ENCODE measurements around the gene HEATR1. TPM values are rescaled to one million over a fixed set of nuclear protein-coding genes. Genes with fewer than 3 reads are reported as not detected.

HEATR1 gene
- total RNA-seq, 1 donor from 2014 or later = 54.9 TPM

- Histone ChIP-seq H2AFZ (replicated peaks) (no peak overlapping the region), H3K36me3 (no peaks in the 10 kb centered on the region), H3K9me3 (ENCODE audit: low read depth) (no peaks in the 10 kb centered on the region), H3K9ac (no peak overlapping the region), H3K27me3 (no peaks in the 10 kb centered on the region), H3K79me2 (ENCODE audit: low read depth) (no peaks in the 10 kb centered on the region), H3K27ac (no peak overlapping the region), H4K20me1 (ENCODE audit: low read depth) (no peaks in the 10 kb centered on the region), H3K4me3 (no peak overlapping the region), H3K4me1 (no peaks in the 10 kb centered on the region), H3K4me2 (no peak overlapping the region), H3F3A (ENCODE audit: low read depth) (no peaks in the 10 kb centered on the region)
- Mint-ChIP-seq H3K4me1 (peaks cover 9% of the 10 kb centered on the region), H3K27me3 (ENCODE audit: insufficient read depth, low read depth) (peaks cover 2% of the 10 kb centered on the region), H3K9me3 (no peaks in the 10 kb centered on the region), H3K4me3 (no peak overlapping the region), H3K36me3 (peaks cover 3% of the 10 kb centered on the region), H3K27ac (no peak overlapping the region)
- DNase-seq (ENCODE audit: low spot score) = no peak
- TF ChIP-seq EZH2phosphoT487 (IDR thresholded peaks at IDR 0.05) (no peak), EZH2 (IDR thresholded peaks at IDR 0.05) (no peak), CTCF (IDR thresholded peaks at IDR 0.05) (no peak)
These were observed 70.1 kb downstream of the HEATR1 start for GRCh38 chr1:236534151-236534651.

- Histone ChIP-seq H3K79me2 (ENCODE audit: low read depth) (no peaks in the 10 kb centered on the region), H3K27me3 (no peaks in the 10 kb centered on the region), H3K27ac (no peak overlapping the region), H2AFZ (replicated peaks) (no peak overlapping the region), H3K4me2 (no peak overlapping the region), H3K4me1 (no peaks in the 10 kb centered on the region), H3F3A (ENCODE audit: low read depth) (no peaks in the 10 kb centered on the region), H4K20me1 (ENCODE audit: low read depth) (no peaks in the 10 kb centered on the region), H3K36me3 (no peaks in the 10 kb centered on the region), H3K9me3 (ENCODE audit: low read depth) (no peaks in the 10 kb centered on the region), H3K4me3 (no peak overlapping the region), H3K9ac (no peak overlapping the region)
- Mint-ChIP-seq H3K4me1 (peaks cover 9% of the 10 kb centered on the region), H3K4me3 (no peak overlapping the region), H3K27me3 (ENCODE audit: insufficient read depth, low read depth) (peaks cover 2% of the 10 kb centered on the region), H3K36me3 (no peaks in the 10 kb centered on the region), H3K27ac (no peak overlapping the region), H3K9me3 (no peaks in the 10 kb centered on the region)
- DNase-seq (ENCODE audit: low spot score) = no peak
- TF ChIP-seq CTCF (IDR thresholded peaks at IDR 0.05) (no peak), EZH2phosphoT487 (IDR thresholded peaks at IDR 0.05) (no peak), EZH2 (IDR thresholded peaks at IDR 0.05) (no peak)
These were observed 71.5 kb downstream of the HEATR1 start for GRCh38 chr1:236532850-236533249.

GRCh38 chr1:236530959-236531358 lies 73.4 kb downstream of the HEATR1 start:
- H3K4me3 ChIP-seq = no peak overlapping the region
- no peak for DNase-seq (ENCODE audit: low spot score)
- H3K4me1 ChIP-seq = no peaks in the 10 kb centered on the region
- H3K9ac ChIP-seq = no peak overlapping the region
- no peaks in the 10 kb centered on the region for H3K36me3 Mint-ChIP-seq
- TF ChIP-seq CTCF (IDR thresholded peaks at IDR 0.05) (no peak), EZH2phosphoT487 (IDR thresholded peaks at IDR 0.05) (no peak), EZH2 (IDR thresholded peaks at IDR 0.05) (no peak)
- H3K4me3 Mint-ChIP-seq = no peak overlapping the region
- no peak overlapping the region for H2AFZ ChIP-seq (replicated peaks)
- no peaks in the 10 kb centered on the region for H3K9me3 ChIP-seq (ENCODE audit: low read depth)
- no peaks in the 10 kb centered on the region for H3K79me2 ChIP-seq (ENCODE audit: low read depth)
- H3K27ac Mint-ChIP-seq = no peak overlapping the region
- no peak overlapping the region for H3K27ac ChIP-seq
- H3K4me2 ChIP-seq = no peak overlapping the region
- peaks cover 9% of the 10 kb centered on the region for H3K4me1 Mint-ChIP-seq
- H3K9me3 Mint-ChIP-seq = no peaks in the 10 kb centered on the region
- no peaks in the 10 kb centered on the region for H4K20me1 ChIP-seq (ENCODE audit: low read depth)
- H3K27me3 Mint-ChIP-seq (ENCODE audit: insufficient read depth, low read depth) = no peaks in the 10 kb centered on the region
- H3K27me3 ChIP-seq = no peaks in the 10 kb centered on the region
- H3K36me3 ChIP-seq = no peaks in the 10 kb centered on the region
- H3F3A ChIP-seq (ENCODE audit: low read depth) = no peaks in the 10 kb centered on the region

Data from neural progenitor cell (in vitro differentiated cells).